Measurements from ENCODE around the gene LIG3. TPM values are rescaled to one million over a fixed set of nuclear protein-coding genes. Genes with fewer than 3 reads are reported as not detected.
A peak's percentile ranks its signal among the peaks of the same experiment; 100 is the strongest.
"Not testable (repeated sequence)": the region's sequence is repeated elsewhere in the genome, so short reads cannot be mapped to it uniquely, and the experiment has no call there.

LIG3 gene
- 34.0 TPM for total RNA-seq

- DNase-seq = peak; percentile 97
Observed at GRCh38 chr17:34980353-34980680, at the start of gene LIG3. LIG3 (plus strand) TSS chr17:34980512; CDS start chr17:34983006, 2,494 bp downstream.

- DNase-seq = not testable (repeated sequence)
Observed at GRCh38 chr17:34950780-34951179, 29.5 kb upstream of the LIG3 start.

DNA sequence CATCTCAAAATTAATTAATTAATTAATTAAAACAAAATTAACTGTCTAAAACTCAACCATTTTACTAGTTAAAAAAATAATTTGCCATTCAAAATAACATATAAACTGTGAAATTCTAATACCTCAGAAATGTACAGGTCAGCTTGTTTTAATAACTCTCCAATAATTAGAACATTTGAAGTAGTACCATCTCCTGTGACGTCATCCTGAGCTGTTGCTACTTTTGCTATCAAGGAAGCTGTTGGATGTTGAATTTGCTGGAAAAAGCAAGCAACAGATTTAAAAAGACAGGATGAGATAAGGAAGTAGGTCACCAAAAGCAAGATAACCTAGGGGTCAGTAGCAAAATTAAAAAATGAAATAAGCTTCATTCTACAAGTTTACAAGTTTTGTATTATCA is 21.9 kb upstream of the LIG3 start:
- no peak for DNase-seq

- peak; percentile 99 for DNase-seq
Observed at GRCh38 chr17:34961093-34961911, 19.0 kb upstream of the LIG3 start, which contains the start of the genes CCT6B and ZNF830. CCT6B (minus strand) TSS chr17:34961460; CDS start chr17:34961393, 67 bp downstream. ZNF830 (plus strand) TSS chr17:34961540; CDS start chr17:34961567, 27 bp downstream.

DNA sequence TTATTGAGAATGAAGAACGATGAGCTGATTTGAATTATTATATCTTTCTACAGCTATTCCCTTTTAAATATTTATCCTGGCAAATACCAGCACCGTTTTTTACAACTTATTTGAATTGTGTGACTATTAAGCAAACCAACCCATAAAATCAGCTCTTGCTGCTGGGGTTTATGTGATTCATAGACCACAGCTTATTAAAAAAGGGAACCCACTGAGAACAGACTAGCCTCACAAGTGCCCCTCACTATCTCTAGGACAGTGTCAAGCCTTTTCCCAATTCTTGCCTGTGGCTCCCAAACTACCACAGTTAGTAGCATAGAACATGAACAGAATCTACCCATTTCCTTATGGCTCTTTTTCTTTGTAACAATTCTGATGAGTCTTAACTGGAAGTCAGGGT is 6.1 kb upstream of the LIG3 start:
- no peak for DNase-seq

DNA sequence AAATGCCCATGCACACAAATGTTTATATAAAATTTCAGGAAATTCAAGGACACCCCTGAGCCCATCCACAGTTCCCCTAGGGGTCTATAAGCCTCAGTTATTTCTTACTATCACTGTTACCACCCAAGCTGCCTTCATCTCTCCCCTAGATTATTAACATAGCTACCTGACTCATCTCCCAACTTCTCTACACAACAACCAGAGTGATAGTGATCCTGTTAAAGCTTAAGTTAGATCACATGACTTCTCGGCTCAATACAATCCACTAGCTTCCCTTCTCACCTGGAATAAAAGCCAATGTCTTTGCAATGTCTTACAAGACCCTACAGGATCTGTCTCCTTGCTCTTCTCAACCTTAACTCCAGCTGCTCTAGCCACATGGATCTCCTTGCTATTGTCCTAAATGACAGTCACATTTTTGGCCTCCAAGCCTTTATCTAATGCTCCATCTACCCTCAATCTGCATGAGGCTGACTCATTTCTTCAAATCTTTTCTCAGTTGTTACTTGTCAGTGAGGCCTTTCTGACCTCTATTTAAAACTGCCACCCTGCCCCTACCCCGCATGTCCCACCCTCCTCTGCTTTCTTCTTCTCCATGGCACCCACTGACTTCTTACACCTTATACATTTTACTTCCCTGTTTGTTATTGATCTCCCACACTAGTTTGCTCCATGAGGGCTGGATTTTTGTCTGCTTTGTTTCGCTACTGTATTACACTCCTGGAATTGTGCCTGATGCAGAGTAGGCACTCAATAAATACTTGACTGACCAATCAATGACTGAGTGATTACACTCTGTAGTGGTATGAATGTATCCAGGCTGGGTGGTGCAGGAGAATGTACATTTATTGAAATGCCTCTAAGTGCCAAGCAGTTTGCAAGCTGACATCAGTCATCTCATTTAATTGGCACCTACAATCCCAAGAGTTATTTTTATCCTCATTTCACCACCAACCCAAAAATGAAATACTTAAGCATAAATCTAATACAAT is 5.2 kb upstream of the LIG3 start:
- DNase-seq = no peak

- DNase-seq = no peak
Observed at GRCh38 chr17:34979153-34979552, 1.2 kb upstream of the LIG3 start.

- peak; percentile 2 for DNase-seq
Observed at GRCh38 chr17:34979650-34980352, 511 bp upstream of the LIG3 start.

GRCh38 chr17:34980681-34981537 is 597 bp downstream of the LIG3 start:
- peak; percentile 88 for DNase-seq

DNA sequence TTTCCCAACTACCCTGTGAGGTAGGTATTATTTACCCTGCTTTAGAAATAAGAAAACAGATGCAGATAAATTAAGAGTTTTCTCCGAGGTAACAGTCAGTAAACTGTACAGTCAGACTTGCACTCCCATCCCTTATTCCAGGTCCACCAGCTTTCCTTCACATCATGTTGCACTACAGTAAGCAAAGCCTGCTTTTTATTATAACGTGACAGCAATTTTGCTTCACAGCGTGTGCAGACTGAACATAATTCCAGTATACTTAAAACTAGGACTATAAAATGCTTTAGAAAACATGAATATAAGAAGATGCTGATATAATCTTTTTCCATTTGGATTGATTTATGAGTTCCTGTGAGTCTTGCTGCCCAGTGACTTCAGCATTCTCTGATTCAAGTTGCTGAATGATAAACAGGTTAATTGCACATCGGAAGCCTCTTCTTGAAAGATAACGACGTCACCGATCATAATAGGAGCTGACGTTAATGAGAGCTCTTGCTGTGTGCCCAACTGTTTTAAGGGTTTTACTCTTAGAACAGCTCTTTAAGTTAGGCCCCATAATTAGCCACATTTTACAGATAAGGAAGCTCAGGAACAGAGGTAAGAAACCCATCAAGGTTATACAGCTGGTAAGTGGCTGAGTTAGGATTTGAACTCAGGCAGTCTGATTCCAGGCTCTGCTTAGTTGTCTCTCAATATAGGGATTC is 1.4 kb downstream of the LIG3 start:
- peak; percentile 30 for DNase-seq

- no peak for DNase-seq
Observed at GRCh38 chr17:34987232-34987631, 6.9 kb downstream of the LIG3 start.

DNA sequence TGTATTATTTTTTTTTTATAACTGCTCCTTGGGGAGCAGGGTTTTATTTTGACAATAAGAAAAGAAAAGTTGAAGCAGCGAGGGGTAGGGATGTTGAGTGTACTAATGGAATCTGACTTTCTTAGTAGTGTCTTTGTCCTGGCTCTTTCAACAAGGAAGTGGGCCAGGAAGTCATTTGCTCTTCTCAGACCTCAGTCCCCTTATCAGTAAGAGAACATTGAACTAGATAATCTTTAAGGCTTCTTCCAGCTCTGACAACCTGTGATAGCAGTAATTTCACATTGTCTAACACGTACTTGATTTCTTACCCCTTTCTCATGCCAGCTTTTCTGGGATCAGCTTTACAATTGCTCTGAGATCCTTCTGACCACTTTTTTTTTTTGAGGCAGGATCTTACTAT is 8.3 kb downstream of the LIG3 start:
- DNase-seq = no peak

- no peak for DNase-seq
Observed at GRCh38 chr17:34989473-34989872, 9.2 kb downstream of the LIG3 start.

DNA sequence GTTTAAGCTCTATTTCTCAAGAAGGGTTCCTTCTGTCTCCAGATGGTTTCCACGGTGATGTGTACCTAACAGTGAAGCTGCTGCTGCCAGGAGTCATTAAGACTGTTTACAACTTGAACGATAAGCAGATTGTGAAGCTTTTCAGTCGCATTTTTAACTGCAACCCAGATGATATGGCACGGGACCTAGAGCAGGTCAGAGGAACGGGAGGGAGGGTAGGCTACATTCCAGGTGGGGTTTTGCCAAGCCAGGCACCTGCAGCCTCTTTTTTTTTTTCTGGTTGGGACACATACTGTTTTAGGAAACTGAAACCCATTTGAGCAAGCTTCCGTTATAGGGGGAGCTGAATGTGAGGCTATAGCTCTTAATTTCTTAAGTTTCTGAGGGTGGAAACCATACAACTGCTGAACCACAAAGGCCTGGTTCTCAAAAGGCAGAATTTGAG is 10.6 kb downstream of the LIG3 start:
- DNase-seq = peak; percentile 10

GRCh38 chr17:34991606-34992005 is 11.3 kb downstream of the LIG3 start:
- no peak for DNase-seq

- no peak for DNase-seq
Observed at GRCh38 chr17:34993031-34993430, 12.7 kb downstream of the LIG3 start.

GRCh38 chr17:34996422-34997285 is 16.3 kb downstream of the LIG3 start:
- no peak for DNase-seq

DNA sequence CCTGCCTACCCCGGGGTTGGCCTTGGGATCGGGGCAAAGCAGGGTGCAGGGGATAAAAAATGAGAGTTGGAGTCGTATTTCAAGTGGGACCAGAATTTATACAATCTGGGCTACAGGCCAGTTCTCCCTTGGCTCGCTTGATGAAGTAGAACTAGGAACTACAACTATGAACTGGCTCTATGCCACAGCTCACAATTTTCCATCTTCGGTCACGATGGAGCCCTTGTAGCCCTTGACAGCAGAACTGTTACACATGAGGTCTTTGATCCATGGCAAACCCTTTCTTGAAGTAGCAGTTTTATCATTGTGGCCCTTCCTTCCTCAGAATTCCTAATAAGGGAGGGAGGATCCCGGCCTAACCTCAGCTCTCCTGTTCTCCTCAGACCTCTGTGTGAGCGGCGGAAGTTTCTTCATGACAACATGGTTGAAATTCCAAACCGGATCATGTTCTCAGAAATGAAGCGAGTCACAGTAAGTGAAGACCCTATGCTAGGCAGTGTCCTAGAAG is 17.1 kb downstream of the LIG3 start:
- DNase-seq = peak; percentile 88

DNA sequence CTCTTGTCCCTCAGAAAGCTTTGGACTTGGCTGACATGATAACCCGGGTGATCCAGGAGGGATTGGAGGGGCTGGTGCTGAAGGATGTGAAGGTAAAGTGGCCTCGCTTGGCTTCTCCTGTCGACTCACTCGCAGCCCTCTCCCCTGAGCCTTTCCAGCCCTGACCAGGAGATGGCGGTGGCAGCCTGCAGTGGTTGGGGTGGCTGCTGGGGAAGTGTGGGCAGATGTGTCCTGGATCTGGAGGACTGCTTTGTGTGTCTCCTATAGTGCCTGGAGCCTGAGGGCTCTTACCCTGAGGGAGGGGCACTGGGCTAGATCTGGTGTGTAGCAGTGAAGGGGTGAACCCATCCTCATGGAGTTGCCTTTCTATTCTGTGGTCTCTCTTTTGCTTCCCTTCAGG is 17.9 kb downstream of the LIG3 start:
- DNase-seq = peak; percentile 40
